HepG2 (cell line): ENCODE measurements around the gene ARHGAP15. TPM values are rescaled to one million over a fixed set of nuclear protein-coding genes. Genes with fewer than 3 reads are reported as not detected.

Source experiments
- ELF4 ChIP-seq: sonication (generic); formaldehyde crosslinking; IDR thresholded peaks from 2 replicates; pipeline ENCODE4 v1.5.0; 2020; ENCODE audit warnings: missing genetic modification reagents, mild to moderate bottlenecking, moderate library complexity, borderline replicate concordance
- FOSL2 ChIP-seq: sonication (generic); formaldehyde crosslinking; IDR thresholded peaks from 2 replicates; pipeline ENCODE4 v1.4.0; 2020; ENCODE audit warnings: missing genetic modification reagents
- FOXO1 ChIP-seq: sonication (generic); formaldehyde crosslinking; IDR thresholded peaks from 2 replicates; pipeline ENCODE4 v1.4.0; 2020; ENCODE audit warnings: missing genetic modification reagents
- GPN1 ChIP-seq: sonication (generic); formaldehyde crosslinking; IDR thresholded peaks from 2 replicates; pipeline ENCODE4 v1.5.1; 2020; ENCODE audit warnings: missing genetic modification reagents, borderline replicate concordance
- NFRKB ChIP-seq: fragments of 450-650 bp; IDR thresholded peaks from 2 replicates; pipeline ENCODE4 v1.6.1; 2017
- RCOR2 ChIP-seq: IDR thresholded peaks from 2 replicates; pipeline ENCODE4 v1.6.1; 2016; ENCODE audit warnings: missing biosample characterization, missing genetic modification reagents
- ZFAT ChIP-seq: sonication (generic); formaldehyde crosslinking; conservative IDR thresholded peaks from 2 replicates; pipeline ENCODE4 v1.8.1; 2023; ENCODE audit warnings: missing genetic modification reagents, inconsistent platforms
- ZMYM2 ChIP-seq: sonication (generic); formaldehyde crosslinking; IDR thresholded peaks from 2 replicates; pipeline ENCODE4 v1.8.0; 2022; ENCODE audit warnings: mild to moderate bottlenecking, missing genetic modification reagents
- ZNF589 ChIP-seq: sonication (generic); formaldehyde crosslinking; conservative IDR thresholded peaks from 2 replicates; pipeline ENCODE4 v1.8.0; 2022; ENCODE audit warnings: mild to moderate bottlenecking, moderate library complexity, missing genetic modification reagents
- ZNF747 ChIP-seq: sonication (generic); formaldehyde crosslinking; IDR thresholded peaks from 2 replicates; pipeline ENCODE4 v1.8.1; 2023; ENCODE audit warnings: missing genetic modification reagents, mild to moderate bottlenecking, borderline replicate concordance
- ZNF780A ChIP-seq: sonication (generic); formaldehyde crosslinking; IDR thresholded peaks from 2 replicates; pipeline ENCODE4 v1.8.0; 2022; ENCODE audit warnings: mild to moderate bottlenecking, missing genetic modification reagents, moderate library complexity
- ZNF792 ChIP-seq: IDR thresholded peaks from 2 replicates; pipeline ENCODE4 v1.6.1; 2016
- polyA plus RNA-seq, 8 experiments: library from polyadenylated mRNA; depleted of rRNA in 3 of 8; stranded (reverse) in 7 of 8; unstranded in 1 of 8; fragments of >200 nt; fragmentation: Illumina TruSeq in 4 of 8; extraction: Trizol in 4 of 8; gene quantifications; 2 replicates each; pipeline versions ENCODE4 v1.2.1 to v1.2.3, GENCODE V29; 2011 to 2016; ENCODE audit warnings: low read depth in 4 of 8, missing spikeins in 1 of 8, mixed read lengths in 1 of 8; ENCODE audit not compliant: insufficient read depth in 1 of 8
- total RNA-seq, 5 experiments: library from RNA; depleted of rRNA; stranded (reverse); fragments of >200 nt; fragmentation: Illumina TruSeq; extraction: Trizol; gene quantifications; 2 replicates each; pipeline ENCODE4 v1.2.3, GENCODE V29; 2016; ENCODE audit warnings: low read depth in 1 of 5
- TF ChIP-seq, protein P1 (sequence below): IDR thresholded peaks from 2 replicates; pipeline ENCODE4 v1.6.1; 2016; ENCODE audit warnings: control low read depth
- TF ChIP-seq, protein P2 (sequence below): sonication (generic); formaldehyde crosslinking; IDR thresholded peaks from 2 replicates; pipeline ENCODE4 v1.9.0; 2021; ENCODE audit warnings: missing genetic modification reagents, mild to moderate bottlenecking, borderline replicate concordance
- TF ChIP-seq, protein P3 (sequence below): sonication (generic); formaldehyde crosslinking; IDR thresholded peaks from 2 replicates; pipeline ENCODE4 v1.8.0; 2022; ENCODE audit warnings: mild to moderate bottlenecking, missing genetic modification reagents; ENCODE audit not compliant: insufficient replicate concordance

ARHGAP15 gene
- total and polyA plus RNA-seq, 2 of the 13 experiments (the other 11 are each of a cell fraction or from before 2014, with no cell fraction given): 0.04 TPM; not detected in 1

DNA sequence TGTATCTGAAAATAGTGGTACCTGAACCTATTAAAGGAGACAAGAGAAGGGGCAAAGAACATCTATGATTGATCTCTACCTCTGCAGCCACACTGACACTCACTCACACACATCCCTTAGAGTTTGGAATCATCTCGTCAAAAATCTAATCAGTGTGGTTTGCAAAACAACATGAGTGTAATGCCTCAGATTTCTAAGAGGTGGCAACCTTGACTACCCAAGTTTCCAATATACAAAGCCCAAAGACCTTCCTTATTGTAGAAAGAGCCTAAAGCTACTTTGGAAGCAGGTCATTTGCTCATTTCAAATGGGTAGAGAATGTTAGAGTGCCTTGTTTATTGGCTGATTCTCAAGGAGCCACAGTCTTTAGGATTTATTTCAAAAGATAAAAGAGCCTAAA, 444.9 kb downstream of the ARHGAP15 start (continued):
- TF ChIP-seq, protein P1, sequence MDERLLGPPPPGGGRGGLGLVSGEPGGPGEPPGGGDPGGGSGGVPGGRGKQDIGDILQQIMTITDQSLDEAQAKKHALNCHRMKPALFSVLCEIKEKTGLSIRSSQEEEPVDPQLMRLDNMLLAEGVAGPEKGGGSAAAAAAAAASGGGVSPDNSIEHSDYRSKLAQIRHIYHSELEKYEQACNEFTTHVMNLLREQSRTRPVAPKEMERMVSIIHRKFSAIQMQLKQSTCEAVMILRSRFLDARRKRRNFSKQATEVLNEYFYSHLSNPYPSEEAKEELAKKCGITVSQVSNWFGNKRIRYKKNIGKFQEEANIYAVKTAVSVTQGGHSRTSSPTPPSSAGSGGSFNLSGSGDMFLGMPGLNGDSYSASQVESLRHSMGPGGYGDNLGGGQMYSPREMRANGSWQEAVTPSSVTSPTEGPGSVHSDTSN (CRISPR knock-in tag): no peak
- TF ChIP-seq ZFAT (CRISPR knock-in tag): no peak
- no peak for TF ChIP-seq ZNF792 (CRISPR knock-in tag)
- no peak for TF ChIP-seq NFRKB
- TF ChIP-seq, protein P2, sequence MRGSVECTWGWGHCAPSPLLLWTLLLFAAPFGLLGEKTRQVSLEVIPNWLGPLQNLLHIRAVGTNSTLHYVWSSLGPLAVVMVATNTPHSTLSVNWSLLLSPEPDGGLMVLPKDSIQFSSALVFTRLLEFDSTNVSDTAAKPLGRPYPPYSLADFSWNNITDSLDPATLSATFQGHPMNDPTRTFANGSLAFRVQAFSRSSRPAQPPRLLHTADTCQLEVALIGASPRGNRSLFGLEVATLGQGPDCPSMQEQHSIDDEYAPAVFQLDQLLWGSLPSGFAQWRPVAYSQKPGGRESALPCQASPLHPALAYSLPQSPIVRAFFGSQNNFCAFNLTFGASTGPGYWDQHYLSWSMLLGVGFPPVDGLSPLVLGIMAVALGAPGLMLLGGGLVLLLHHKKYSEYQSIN (CRISPR knock-in tag): no peak
- no peak for TF ChIP-seq ZNF780A
- TF ChIP-seq, protein P3, sequence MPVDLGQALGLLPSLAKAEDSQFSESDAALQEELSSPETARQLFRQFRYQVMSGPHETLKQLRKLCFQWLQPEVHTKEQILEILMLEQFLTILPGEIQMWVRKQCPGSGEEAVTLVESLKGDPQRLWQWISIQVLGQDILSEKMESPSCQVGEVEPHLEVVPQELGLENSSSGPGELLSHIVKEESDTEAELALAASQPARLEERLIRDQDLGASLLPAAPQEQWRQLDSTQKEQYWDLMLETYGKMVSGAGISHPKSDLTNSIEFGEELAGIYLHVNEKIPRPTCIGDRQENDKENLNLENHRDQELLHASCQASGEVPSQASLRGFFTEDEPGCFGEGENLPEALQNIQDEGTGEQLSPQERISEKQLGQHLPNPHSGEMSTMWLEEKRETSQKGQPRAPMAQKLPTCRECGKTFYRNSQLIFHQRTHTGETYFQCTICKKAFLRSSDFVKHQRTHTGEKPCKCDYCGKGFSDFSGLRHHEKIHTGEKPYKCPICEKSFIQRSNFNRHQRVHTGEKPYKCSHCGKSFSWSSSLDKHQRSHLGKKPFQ (CRISPR knock-in tag): no peak
- no peak for TF ChIP-seq RCOR2 (CRISPR knock-in tag)
- TF ChIP-seq ELF4 (CRISPR knock-in tag): no peak
- no peak for TF ChIP-seq FOSL2 (CRISPR knock-in tag)
- no peak for TF ChIP-seq FOXO1 (CRISPR knock-in tag)
- no peak for TF ChIP-seq ZNF589 (CRISPR knock-in tag)
- no peak for TF ChIP-seq ZMYM2 (CRISPR knock-in tag)
- no peak for TF ChIP-seq GPN1 (CRISPR knock-in tag)
- no peak for TF ChIP-seq ZNF747 (CRISPR knock-in tag)
- TF ChIP-seq, all 625 proteins: peak for 0
